Measurements from ENCODE around the gene ASPHD1.

GRCh38 chr16:29905668-29906067 lies 5.4 kb downstream of the ASPHD1 start:
- TF ChIP-seq YY1 (IDR thresholded peaks at IDR 0.05; ENCODE audit: insufficient read depth, insufficient read length) (no peak), ZNF274 (IDR thresholded peaks at IDR 0.05; ENCODE audit: low read depth, low read length) (no peak), SUZ12 (IDR thresholded peaks at IDR 0.05; ENCODE audit: extremely low read depth, insufficient read depth, insufficient read length) (no peak)
